ENCODE results near the gene SETD1B.

- TF ChIP-seq, protein P1, sequence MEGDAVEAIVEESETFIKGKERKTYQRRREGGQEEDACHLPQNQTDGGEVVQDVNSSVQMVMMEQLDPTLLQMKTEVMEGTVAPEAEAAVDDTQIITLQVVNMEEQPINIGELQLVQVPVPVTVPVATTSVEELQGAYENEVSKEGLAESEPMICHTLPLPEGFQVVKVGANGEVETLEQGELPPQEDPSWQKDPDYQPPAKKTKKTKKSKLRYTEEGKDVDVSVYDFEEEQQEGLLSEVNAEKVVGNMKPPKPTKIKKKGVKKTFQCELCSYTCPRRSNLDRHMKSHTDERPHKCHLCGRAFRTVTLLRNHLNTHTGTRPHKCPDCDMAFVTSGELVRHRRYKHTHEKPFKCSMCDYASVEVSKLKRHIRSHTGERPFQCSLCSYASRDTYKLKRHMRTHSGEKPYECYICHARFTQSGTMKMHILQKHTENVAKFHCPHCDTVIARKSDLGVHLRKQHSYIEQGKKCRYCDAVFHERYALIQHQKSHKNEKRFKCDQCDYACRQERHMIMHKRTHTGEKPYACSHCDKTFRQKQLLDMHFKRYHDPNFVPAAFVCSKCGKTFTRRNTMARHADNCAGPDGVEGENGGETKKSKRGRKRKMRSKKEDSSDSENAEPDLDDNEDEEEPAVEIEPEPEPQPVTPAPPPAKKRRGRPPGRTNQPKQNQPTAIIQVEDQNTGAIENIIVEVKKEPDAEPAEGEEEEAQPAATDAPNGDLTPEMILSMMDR (IDR thresholded peaks at IDR 0.05) = no peak
- no peak for TF ChIP-seq POLR2A (IDR thresholded peaks at IDR 0.05)
Measured at GRCh38 chr12:121875582-121875981, 71.8 kb downstream of the SETD1B start.

All from uterus (tissue), 2 donors.